ENCODE results near the gene ZNF521.

DNA sequence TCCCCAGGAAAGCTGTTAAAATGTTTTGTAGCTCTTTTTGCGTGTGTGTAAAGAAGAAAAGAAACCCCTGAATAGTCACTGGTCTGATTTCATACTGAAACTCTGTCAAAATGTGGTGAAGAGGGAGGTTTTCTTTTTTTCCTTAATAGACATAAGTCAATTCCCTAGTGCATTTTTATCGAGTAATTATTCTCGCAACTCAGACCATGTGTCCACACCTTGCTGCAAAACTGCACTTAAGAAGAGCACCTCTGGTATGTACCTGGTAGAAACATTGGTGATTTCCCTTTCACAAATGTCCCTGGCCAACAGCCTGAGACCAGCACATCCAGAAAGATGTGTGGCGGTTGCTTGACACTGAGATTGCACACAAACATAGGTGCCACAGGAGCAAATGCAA lies 159.9 kb downstream of the ZNF521 start:
- TF ChIP-seq, protein P1, sequence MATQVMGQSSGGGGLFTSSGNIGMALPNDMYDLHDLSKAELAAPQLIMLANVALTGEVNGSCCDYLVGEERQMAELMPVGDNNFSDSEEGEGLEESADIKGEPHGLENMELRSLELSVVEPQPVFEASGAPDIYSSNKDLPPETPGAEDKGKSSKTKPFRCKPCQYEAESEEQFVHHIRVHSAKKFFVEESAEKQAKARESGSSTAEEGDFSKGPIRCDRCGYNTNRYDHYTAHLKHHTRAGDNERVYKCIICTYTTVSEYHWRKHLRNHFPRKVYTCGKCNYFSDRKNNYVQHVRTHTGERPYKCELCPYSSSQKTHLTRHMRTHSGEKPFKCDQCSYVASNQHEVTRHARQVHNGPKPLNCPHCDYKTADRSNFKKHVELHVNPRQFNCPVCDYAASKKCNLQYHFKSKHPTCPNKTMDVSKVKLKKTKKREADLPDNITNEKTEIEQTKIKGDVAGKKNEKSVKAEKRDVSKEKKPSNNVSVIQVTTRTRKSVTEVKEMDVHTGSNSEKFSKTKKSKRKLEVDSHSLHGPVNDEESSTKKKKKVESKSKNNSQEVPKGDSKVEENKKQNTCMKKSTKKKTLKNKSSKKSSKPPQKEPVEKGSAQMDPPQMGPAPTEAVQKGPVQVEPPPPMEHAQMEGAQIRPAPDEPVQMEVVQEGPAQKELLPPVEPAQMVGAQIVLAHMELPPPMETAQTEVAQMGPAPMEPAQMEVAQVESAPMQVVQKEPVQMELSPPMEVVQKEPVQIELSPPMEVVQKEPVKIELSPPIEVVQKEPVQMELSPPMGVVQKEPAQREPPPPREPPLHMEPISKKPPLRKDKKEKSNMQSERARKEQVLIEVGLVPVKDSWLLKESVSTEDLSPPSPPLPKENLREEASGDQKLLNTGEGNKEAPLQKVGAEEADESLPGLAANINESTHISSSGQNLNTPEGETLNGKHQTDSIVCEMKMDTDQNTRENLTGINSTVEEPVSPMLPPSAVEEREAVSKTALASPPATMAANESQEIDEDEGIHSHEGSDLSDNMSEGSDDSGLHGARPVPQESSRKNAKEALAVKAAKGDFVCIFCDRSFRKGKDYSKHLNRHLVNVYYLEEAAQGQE (IDR thresholded peaks at IDR 0.05): no peak
- TF ChIP-seq, protein P2, sequence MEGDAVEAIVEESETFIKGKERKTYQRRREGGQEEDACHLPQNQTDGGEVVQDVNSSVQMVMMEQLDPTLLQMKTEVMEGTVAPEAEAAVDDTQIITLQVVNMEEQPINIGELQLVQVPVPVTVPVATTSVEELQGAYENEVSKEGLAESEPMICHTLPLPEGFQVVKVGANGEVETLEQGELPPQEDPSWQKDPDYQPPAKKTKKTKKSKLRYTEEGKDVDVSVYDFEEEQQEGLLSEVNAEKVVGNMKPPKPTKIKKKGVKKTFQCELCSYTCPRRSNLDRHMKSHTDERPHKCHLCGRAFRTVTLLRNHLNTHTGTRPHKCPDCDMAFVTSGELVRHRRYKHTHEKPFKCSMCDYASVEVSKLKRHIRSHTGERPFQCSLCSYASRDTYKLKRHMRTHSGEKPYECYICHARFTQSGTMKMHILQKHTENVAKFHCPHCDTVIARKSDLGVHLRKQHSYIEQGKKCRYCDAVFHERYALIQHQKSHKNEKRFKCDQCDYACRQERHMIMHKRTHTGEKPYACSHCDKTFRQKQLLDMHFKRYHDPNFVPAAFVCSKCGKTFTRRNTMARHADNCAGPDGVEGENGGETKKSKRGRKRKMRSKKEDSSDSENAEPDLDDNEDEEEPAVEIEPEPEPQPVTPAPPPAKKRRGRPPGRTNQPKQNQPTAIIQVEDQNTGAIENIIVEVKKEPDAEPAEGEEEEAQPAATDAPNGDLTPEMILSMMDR (IDR thresholded peaks at IDR 0.05; ENCODE audit: low read depth, low read length, missing input control): no peak
- TF ChIP-seq YY1 (IDR thresholded peaks at IDR 0.05) (no peak), RXRA (IDR thresholded peaks at IDR 0.05) (no peak), SP1 (IDR thresholded peaks at IDR 0.05) (no peak), RAD21 (IDR thresholded peaks at IDR 0.05) (no peak), GABPA (IDR thresholded peaks at IDR 0.05 in 1 of 2, conservative IDR thresholded peaks at IDR 0.05 in 1 of 2) (no peak), TAF1 (conservative IDR thresholded peaks at IDR 0.05) (no peak)
